ENCODE data around the gene NDUFB11. TPM values are rescaled to one million over a fixed set of nuclear protein-coding genes. Genes with fewer than 3 reads are reported as not detected.

The NDUFB11 gene
- total RNA-seq, 1 experiment from 2014 or later: 258 TPM

GRCh38 chrX:47098338-47099094 lies 46.0 kb downstream of the NDUFB11 start:
- no peaks in the 10 kb centered on the region for H3K27me3 ChIP-seq (ENCODE audit: low read length)
- DNase-seq (no peak), ATAC-seq (no peak)
- H3K9me2 ChIP-seq (replicated peaks; ENCODE audit: low read length): no peaks in the 10 kb centered on the region
- no peak overlapping the region for H3K4me3 ChIP-seq (ENCODE audit: low read length)
- no TSS peak for BruUV-seq (replicated peaks)
- H3K79me2 ChIP-seq (ENCODE audit: low read length): no peaks in the 10 kb centered on the region
- no peak overlapping the region for H3K27ac ChIP-seq (ENCODE audit: low read length)
- no peaks in the 10 kb centered on the region for H4K20me1 ChIP-seq (ENCODE audit: low read length)
- H3K4me1 ChIP-seq (ENCODE audit: insufficient read depth, low read length): no peaks in the 10 kb centered on the region
- ChIA-PET CTCF (no interaction called here), POLR2A (ENCODE audit: unreplicated experiment) (no interaction called here)
- no peaks in the 10 kb centered on the region for H3F3A ChIP-seq (ENCODE audit: low read length, unreplicated experiment)
- H3K4me2 ChIP-seq (ENCODE audit: low read length): no peak overlapping the region
- H3K36me3 ChIP-seq (ENCODE audit: low read depth, low read length): no peaks in the 10 kb centered on the region
- intact Hi-C loops (cut with micrococcal nuclease): no loop called here
- H3K9ac ChIP-seq (ENCODE audit: low read length): no peak overlapping the region
- no peaks in the 10 kb centered on the region for H3K9me3 ChIP-seq (ENCODE audit: low read length)
- H2AFZ ChIP-seq (ENCODE audit: low read length): no peak overlapping the region
- TF ChIP-seq EZH2phosphoT487 (IDR thresholded peaks at IDR 0.05; ENCODE audit: borderline replicate concordance, low read length): no peak
- no peak for TF ChIP-seq CTCF (conservative IDR thresholded peaks at IDR 0.05; ENCODE audit: low read depth, low read length)
- TF ChIP-seq EZH2 (IDR thresholded peaks at IDR 0.05; ENCODE audit: low read length, unreplicated experiment): no peak

- Histone ChIP-seq H4K20me1 (ENCODE audit: low read length) (no peaks in the 10 kb centered on the region), H3K9ac (ENCODE audit: low read length) (no peak overlapping the region), H3K36me3 (ENCODE audit: low read depth, low read length) (no peaks in the 10 kb centered on the region), H3K4me1 (ENCODE audit: insufficient read depth, low read length) (no peaks in the 10 kb centered on the region), H2AFZ (ENCODE audit: low read length) (no peak overlapping the region), H3K4me2 (ENCODE audit: low read length) (no peak overlapping the region), H3F3A (ENCODE audit: low read length, unreplicated experiment) (no peaks in the 10 kb centered on the region), H3K9me3 (ENCODE audit: low read length) (no peaks in the 10 kb centered on the region), H3K9me2 (replicated peaks; ENCODE audit: low read length) (no peaks in the 10 kb centered on the region), H3K79me2 (ENCODE audit: low read length) (no peaks in the 10 kb centered on the region), H3K27me3 (ENCODE audit: low read length) (no peaks in the 10 kb centered on the region), H3K27ac (ENCODE audit: low read length) (no peak overlapping the region), H3K4me3 (ENCODE audit: low read length) (no peak overlapping the region)
- no peak for TF ChIP-seq EZH2phosphoT487 (IDR thresholded peaks at IDR 0.05; ENCODE audit: borderline replicate concordance, low read length)
- TF ChIP-seq CTCF (conservative IDR thresholded peaks at IDR 0.05; ENCODE audit: low read depth, low read length): no peak
- TF ChIP-seq EZH2 (IDR thresholded peaks at IDR 0.05; ENCODE audit: low read length, unreplicated experiment): no peak
- DNase-seq: no peak
- CTCF ChIA-PET: no interaction called here
- POLR2A ChIA-PET (ENCODE audit: unreplicated experiment): no interaction called here
- intact Hi-C loops (cut with micrococcal nuclease): no loop called here
- ATAC-seq: no peak
- BruUV-seq (replicated peaks): no TSS peak
These were observed 47.5 kb downstream of the NDUFB11 start for GRCh38 chrX:47097018-47097417.

DNA sequence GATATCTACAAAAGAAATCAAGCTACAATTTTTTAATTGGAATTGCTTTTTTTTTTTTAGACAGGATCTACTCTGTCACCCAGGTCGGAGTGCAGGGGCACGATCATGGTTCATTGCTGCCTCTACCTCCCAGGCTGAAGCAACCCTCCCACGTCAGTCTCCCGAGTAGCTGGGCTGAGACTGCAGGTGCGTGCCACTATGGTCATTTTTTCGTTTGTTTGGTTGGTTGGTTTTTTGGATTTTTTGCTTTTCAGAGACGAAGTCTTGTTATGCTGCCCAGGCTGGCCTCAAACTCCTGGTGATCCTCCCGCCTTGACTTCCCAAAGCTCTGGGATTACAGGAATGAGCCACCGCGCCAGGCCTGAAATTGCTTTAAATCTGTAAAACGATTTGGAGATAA lies 50.6 kb downstream of the NDUFB11 start:
- no peak for ATAC-seq
- no peaks in the 10 kb centered on the region for H3K79me2 ChIP-seq (ENCODE audit: low read length)
- H3K36me3 ChIP-seq (ENCODE audit: low read depth, low read length): no peaks in the 10 kb centered on the region
- intact Hi-C loops (cut with micrococcal nuclease): loop anchor here (1.0 to 5.0 kb wide), 5 partner anchors 47 to 291 kb away; no protein-coding TSS in a partner anchor
- no TSS peak for BruUV-seq (replicated peaks)
- no peak overlapping the region for H3K4me2 ChIP-seq (ENCODE audit: low read length)
- TF ChIP-seq CTCF (conservative IDR thresholded peaks at IDR 0.05; ENCODE audit: low read depth, low read length) (no peak), EZH2phosphoT487 (IDR thresholded peaks at IDR 0.05; ENCODE audit: borderline replicate concordance, low read length) (no peak), EZH2 (IDR thresholded peaks at IDR 0.05; ENCODE audit: low read length, unreplicated experiment) (no peak)
- no peaks in the 10 kb centered on the region for H3K9me3 ChIP-seq (ENCODE audit: low read length)
- no peak overlapping the region for H3K4me3 ChIP-seq (ENCODE audit: low read length)
- no peaks in the 10 kb centered on the region for H4K20me1 ChIP-seq (ENCODE audit: low read length)
- H3K9me2 ChIP-seq (replicated peaks; ENCODE audit: low read length): no peaks in the 10 kb centered on the region
- no peak overlapping the region for H3K27ac ChIP-seq (ENCODE audit: low read length)
- no peak overlapping the region for H3K9ac ChIP-seq (ENCODE audit: low read length)
- no peaks in the 10 kb centered on the region for H3F3A ChIP-seq (ENCODE audit: low read length, unreplicated experiment)
- ChIA-PET CTCF (interaction anchor here (0.6 to 1.1 kb wide), 7 partner anchors 25 to 443 kb away, joined by 3 to 5 read pairs (median 3); partner anchors contain the start of gene RBM10), POLR2A (ENCODE audit: unreplicated experiment) (no interaction called here)
- no peaks in the 10 kb centered on the region for H3K27me3 ChIP-seq (ENCODE audit: low read length)
- H2AFZ ChIP-seq (ENCODE audit: low read length): no peak overlapping the region
- no peak for DNase-seq
- H3K4me1 ChIP-seq (ENCODE audit: insufficient read depth, low read length): no peaks in the 10 kb centered on the region

Data from PC-3 (cell line).